H1 (cell line): ENCODE data around the gene SKAP2. TPM values are rescaled to one million over a fixed set of nuclear protein-coding genes. Genes with fewer than 3 reads are reported as not detected.

ENCODE experiments used
- CTCF ChIA-PET: fragments of 300-600 bp; sonication (Branson Sonifier 250); formaldehyde crosslinking; loops from one replicate; lab custom pipeline; 2021; ENCODE audit not compliant: partially characterized antibody; lab: Charles Lee
- POLR2A ChIA-PET: fragments of 300-600 bp; sonication (Branson Sonifier 250); formaldehyde crosslinking; loops from one replicate; lab custom pipeline; 2021; ENCODE audit warnings: inconsistent platforms; ENCODE audit not compliant: partially characterized antibody; lab: Charles Lee
- DNase-seq, 2 experiments: peaks; one replicate each; pipeline versions ENCODE4 v3.0.0 to v3.0.0-alpha.2; 2010 to 2022; ENCODE audit warnings: low spot score in 2 of 2, low read depth in 1 of 2, mixed read lengths in 1 of 2
- FAIRE-seq: peaks from 2 replicates; lab custom pipeline; 2011; peaks lifted over from hg19 to GRCh38; lab: Jason Lieb, UNC
- H2AFZ ChIP-seq: 2 replicates; pipeline ENCODE4 v1.8.1; 2012; ENCODE audit warnings: low read length, inconsistent platforms
- H2AK5ac ChIP-seq: 2 replicates; pipeline ENCODE4 v1.6.1; 2013; ENCODE audit warnings: low read depth, low read length
- H2BK120ac ChIP-seq: replicated peaks from 2 replicates; pipeline ENCODE3; 2013; ENCODE audit warnings: low read depth, low read length, inconsistent platforms
- H2BK12ac ChIP-seq: 2 replicates; pipeline ENCODE4 v1.6.1; 2013; ENCODE audit warnings: low read depth, low read length
- H2BK15ac ChIP-seq: 2 replicates; pipeline ENCODE4 v1.6.1; 2013; ENCODE audit warnings: low read length
- H2BK20ac ChIP-seq: 2 replicates; pipeline ENCODE4 v1.6.1; 2013; ENCODE audit warnings: low read length
- H2BK5ac ChIP-seq: 2 replicates; pipeline ENCODE4 v1.6.1; 2013; ENCODE audit warnings: low read depth, low read length
- H3K14ac ChIP-seq: 2 replicates; pipeline ENCODE4 v1.6.1; 2013; ENCODE audit warnings: inconsistent platforms; ENCODE audit not compliant: insufficient read length
- H3K18ac ChIP-seq: 2 replicates; pipeline ENCODE4 v1.6.1; 2013; ENCODE audit warnings: low read length; ENCODE audit errors: extremely low read depth
- H3K23ac ChIP-seq: 2 replicates; pipeline ENCODE4 v1.6.1; 2013; ENCODE audit warnings: inconsistent platforms; ENCODE audit not compliant: insufficient read length
- H3K23me2 ChIP-seq: 2 replicates; pipeline ENCODE4 v1.6.1; 2013; ENCODE audit warnings: low read depth, low read length
- H3K27ac ChIP-seq: 2 replicates; pipeline ENCODE4 v1.6.1; 2011; ENCODE audit warnings: low read depth, low read length, inconsistent platforms
- H3K27me3 ChIP-seq, 4 experiments: replicated peaks in 1 of 4; 1 replicate in 1 of 4; 2 replicates in 3 of 4; pipeline versions ENCODE4 v1.6.1 to v1.8.1; 2011 to 2013; ENCODE audit warnings: low read length in 3 of 4, mild to moderate bottlenecking in 3 of 4, inconsistent platforms in 2 of 4, mixed read lengths in 2 of 4, moderate library complexity in 1 of 4; ENCODE audit not compliant: control insufficient read depth in 3 of 4, insufficient read depth in 3 of 4; ENCODE audit errors: extremely low read depth in 1 of 4
- H3K36me3 ChIP-seq, 4 experiments: 2 replicates each; pipeline versions ENCODE4 v1.6.1 to v1.8.1; 2011 to 2013; ENCODE audit warnings: mild to moderate bottlenecking in 4 of 4, low read length in 3 of 4, moderate library complexity in 2 of 4, control low read depth in 1 of 4, inconsistent platforms in 1 of 4; ENCODE audit not compliant: insufficient read depth in 4 of 4, control insufficient read depth in 2 of 4
- H3K4ac ChIP-seq: replicated peaks from 2 replicates; pipeline ENCODE3; 2013; ENCODE audit warnings: low read length, low read depth, mixed read lengths, inconsistent platforms; ENCODE audit not compliant: insufficient read length
- H3K4me1 ChIP-seq, 4 experiments: replicated peaks in 1 of 4; 1 replicate in 1 of 4; 2 replicates in 3 of 4; pipeline versions ENCODE4 v1.6.1 to v1.8.1; 2011 to 2013; ENCODE audit warnings: low read length in 3 of 4, inconsistent platforms in 2 of 4, mixed read lengths in 1 of 4; ENCODE audit not compliant: insufficient read depth in 4 of 4, control insufficient read depth in 3 of 4
- H3K4me2 ChIP-seq, 2 experiments: 2 replicates each; pipeline versions ENCODE4 v1.6.1 to v1.8.1; 2011 to 2013; ENCODE audit warnings: low read depth in 2 of 2, low read length in 2 of 2, control low read depth in 1 of 2, inconsistent platforms in 1 of 2, mild to moderate bottlenecking in 1 of 2; ENCODE audit not compliant: insufficient read depth in 1 of 2
- H3K4me3 ChIP-seq, 4 experiments: fragments of 200-600, 300-600 bp in 1 of 4; sonication (generic), shearing (Covaris generic), sonication (Bioruptor Twin) in 1 of 4; 2 replicates each; pipeline versions ENCODE4 v1.5.1 to v1.8.1; 2011 to 2016; ENCODE audit warnings: low read length in 4 of 4, low read depth in 3 of 4, control low read depth in 2 of 4, inconsistent platforms in 2 of 4, mild to moderate bottlenecking in 2 of 4, mixed read lengths in 1 of 4, moderate library complexity in 1 of 4; ENCODE audit not compliant: insufficient read depth in 2 of 4; ENCODE audit errors: extremely low read depth in 1 of 4
- H3K56ac ChIP-seq: replicated peaks from 2 replicates; pipeline ENCODE3; 2013; ENCODE audit warnings: low read depth, mild to moderate bottlenecking, mixed read lengths, low read length, inconsistent platforms; ENCODE audit not compliant: insufficient read length
- H3K79me1 ChIP-seq: 2 replicates; pipeline ENCODE4 v1.6.1; 2013; ENCODE audit warnings: low read depth, low read length, control low read depth
- H3K79me2 ChIP-seq, 2 experiments: 2 replicates each; pipeline versions ENCODE4 v1.6.1 to v1.8.1; 2012 to 2013; ENCODE audit warnings: low read length in 2 of 2, mild to moderate bottlenecking in 2 of 2, inconsistent platforms in 1 of 2; ENCODE audit not compliant: insufficient read depth in 2 of 2, control insufficient read depth in 1 of 2
- H3K9ac ChIP-seq, 4 experiments: replicated peaks in 1 of 4; 1 replicate in 1 of 4; 2 replicates in 3 of 4; pipeline versions ENCODE4 v1.6.1 to v1.8.1; 2011 to 2013; ENCODE audit warnings: low read depth in 3 of 4, low read length in 3 of 4, control low read depth in 2 of 4, mild to moderate bottlenecking in 2 of 4, moderate library complexity in 2 of 4, inconsistent platforms in 1 of 4; ENCODE audit errors: extremely low read depth in 1 of 4
- H3K9me3 ChIP-seq, 2 experiments: 2 replicates each; pipeline versions ENCODE4 v1.6.1 to v1.8.1; 2012 to 2013; ENCODE audit warnings: mild to moderate bottlenecking in 2 of 2, moderate library complexity in 2 of 2, control low read depth in 1 of 2, inconsistent platforms in 1 of 2, low read depth in 1 of 2, low read length in 1 of 2, mixed read lengths in 1 of 2; ENCODE audit not compliant: insufficient read depth in 2 of 2
- H4K20me1 ChIP-seq, 2 experiments: replicated peaks in 1 of 2; 2 replicates each; pipeline versions ENCODE3 to v1.8.1; 2011 to 2013; ENCODE audit warnings: inconsistent platforms in 2 of 2, low read length in 2 of 2, mild to moderate bottlenecking in 1 of 2; ENCODE audit not compliant: insufficient read depth in 2 of 2, control insufficient read depth in 1 of 2
- H4K5ac ChIP-seq: 2 replicates; pipeline ENCODE4 v1.6.1; 2013; ENCODE audit warnings: low read length, low read depth, mixed read lengths, inconsistent platforms; ENCODE audit not compliant: insufficient read length
- H4K8ac ChIP-seq: 2 replicates; pipeline ENCODE4 v1.8.0; 2013; ENCODE audit warnings: mild to moderate bottlenecking, moderate library complexity, low read length, inconsistent platforms; ENCODE audit not compliant: insufficient read depth; ENCODE audit errors: extremely low read depth
- H4K91ac ChIP-seq: replicated peaks from 2 replicates; pipeline ENCODE3; 2013; ENCODE audit warnings: low read length, mixed read lengths, inconsistent platforms; ENCODE audit not compliant: insufficient read length
- EGR1 ChIP-seq: IDR thresholded peaks from 2 replicates; pipeline ENCODE4 v1.6.1; 2011; ENCODE audit warnings: low read depth, low read length, borderline replicate concordance
- KDM5A ChIP-seq: fragments of 200-600 bp; IDR thresholded peaks from 2 replicates; pipeline ENCODE4 v1.7.1; 2012; ENCODE audit warnings: mild to moderate bottlenecking, low read length, inconsistent platforms, mixed read lengths
- SIRT6 ChIP-seq: IDR thresholded peaks from one replicate; pipeline ENCODE4 v1.7.1; 2012; ENCODE audit warnings: low read length, inconsistent platforms
- WGBS, 2 experiments: shearing (Covaris generic) in 1 of 2; methylation state at CpG; one replicate each; pipeline versions ENCODE4 v1.1.6 to v1.1.7; 2013 to 2015; ENCODE audit warnings: low lambda C conversion rate in 2 of 2, mixed read lengths in 2 of 2, inconsistent platforms in 1 of 2, low coverage in 1 of 2, missing lambda C conversion rate in 1 of 2; ENCODE audit not compliant: insufficient replicate concordance in 2 of 2, insufficient coverage in 1 of 2, insufficient read length in 1 of 2; ENCODE audit errors: extremely low coverage in 1 of 2, missing lambda C conversion rate in 1 of 2; 5-methylcytosine and 5-hydroxymethylcytosine counted together
- polyA plus RNA-seq, 7 experiments: library from polyadenylated mRNA; depleted of rRNA in 3 of 7; stranded (reverse) in 5 of 7; unstranded in 2 of 7; fragments of >200 nt in 5 of 7; fragments of 200-250 nt in 2 of 7; gene quantifications; 1 replicate in 5 of 7; 2 replicates in 1 of 7; 4 replicates in 1 of 7; pipeline versions ENCODE4 v1.2.1 to v1.2.3, GENCODE V29; 2011 to 2013; ENCODE audit warnings: missing spikeins in 2 of 7, mixed read lengths in 2 of 7
- total RNA-seq: library from RNA; stranded (reverse); fragmentation: NEBNext Ultra II Directional; extraction: Animal tissue kit (Norgen Biotek cat#: 25700); gene quantifications from 2 replicates; pipeline ENCODE4 v1.2.1, GENCODE V29; 2021
- TF ChIP-seq, protein P1 (sequence below): IDR thresholded peaks from 2 replicates; pipeline ENCODE4 v1.6.1; 2012; ENCODE audit warnings: inconsistent platforms

SKAP2 gene
- total and polyA plus RNA-seq, 2 of the 8 experiments (the other 6 are each of a cell fraction or from before 2014, with no cell fraction given): 0.53 to 5.1 TPM

DNA sequence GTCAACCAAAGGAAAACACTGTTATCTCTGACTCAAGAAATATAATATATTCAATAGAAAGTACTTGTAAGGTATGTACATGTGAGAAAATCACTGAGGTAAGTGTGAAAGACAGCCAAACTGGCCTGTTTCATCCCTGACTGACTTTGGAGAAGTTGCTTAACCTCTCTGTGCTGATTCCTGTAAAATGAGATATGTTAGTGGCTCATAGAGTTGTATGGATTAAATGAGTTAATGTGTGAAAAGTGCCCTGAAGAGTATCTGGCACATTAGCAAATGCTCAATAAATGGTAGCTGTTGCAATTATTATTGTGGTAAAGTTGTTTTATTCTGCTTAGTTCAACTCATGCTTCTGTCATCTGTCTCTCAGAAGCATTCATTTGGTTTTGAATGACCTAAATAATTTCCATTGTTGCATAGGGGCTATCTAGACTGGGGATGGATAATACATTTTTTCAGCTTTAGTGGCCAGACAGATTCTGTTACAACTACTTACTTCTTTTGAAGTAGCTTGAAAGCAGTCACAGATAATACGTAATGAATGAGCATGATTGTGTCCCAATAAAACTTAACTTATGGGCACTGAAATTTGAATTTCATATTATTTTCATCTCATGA lies 84.3 kb downstream of the SKAP2 start:
- Histone ChIP-seq H4K20me1 (no peaks in the 10 kb centered on the region), H3K79me1 (no peaks in the 10 kb centered on the region), H3K9me3 (no peaks in the 10 kb centered on the region), H2BK20ac (no peak overlapping the region), H3K9ac (no peak overlapping the region), H4K91ac (no peak overlapping the region), H3K4me2 (no peak overlapping the region), H3K23me2 (no peaks in the 10 kb centered on the region; the same call in 1 of the 2 replicates), H2BK15ac (no peak overlapping the region), H4K8ac (no peak overlapping the region), H3K27me3 (no peaks in the 10 kb centered on the region; a peak in 2 of 7 replicates), H3K4me1 (peaks cover 0 to 4% (median 2%) of the 10 kb centered on the region in 4 experiments; a peak in 3 of 7 replicates), H4K5ac (no peak overlapping the region), H2BK5ac (no peak overlapping the region), H2AK5ac (no peak overlapping the region), H3K14ac (no peak overlapping the region), H2BK12ac (no peak overlapping the region), H3K27ac (no peak overlapping the region), H3K4me3 (no peak overlapping the region), H3K18ac (no peak overlapping the region), H3K79me2 (no peaks in the 10 kb centered on the region), H3K4ac (no peak overlapping the region), H2BK120ac (no peak overlapping the region), H3K56ac (no peak overlapping the region), H3K36me3 (no peaks in the 10 kb centered on the region), H3K23ac (no peak overlapping the region), H2AFZ (no peak overlapping the region)
- DNase-seq (no peak), FAIRE-seq (no peak)
- WGBS, 2 experiments: 95% methylated on average over 1 of the region's 1 CpG; no CpG with 5 or more reads in 1 of the 2 experiments
- ChIA-PET POLR2A (no interaction called here), CTCF (interaction anchor here (1.4 kb wide), 1 partner anchor 98 kb away, joined by 4 read pairs; no protein-coding TSS in a partner anchor)
- TF ChIP-seq KDM5A (no peak), EGR1 (no peak), SIRT6 (no peak)
- TF ChIP-seq, protein P1, sequence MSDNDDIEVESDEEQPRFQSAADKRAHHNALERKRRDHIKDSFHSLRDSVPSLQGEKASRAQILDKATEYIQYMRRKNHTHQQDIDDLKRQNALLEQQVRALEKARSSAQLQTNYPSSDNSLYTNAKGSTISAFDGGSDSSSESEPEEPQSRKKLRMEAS: no peak
